Progenitor cell of endocrine pancreas (in vitro differentiated cells): ENCODE results near the gene RELA. TPM values are rescaled to one million over a fixed set of nuclear protein-coding genes. Genes with fewer than 3 reads are reported as not detected.
"Not testable (repeated sequence)": the region's sequence is repeated elsewhere in the genome, so short reads cannot be mapped to it uniquely, and the experiment has no call there.

Experiments
- DNase-seq: peaks from one replicate; pipeline ENCODE4 v3.0.0; 2021; ENCODE audit warnings: low spot score; ENCODE audit not compliant: unreplicated experiment
- H3K27ac Mint-ChIP-seq: 2 replicates; pipeline ENCODE4 v1.8.0; 2021; ENCODE audit warnings: mild to moderate bottlenecking, moderate library complexity, mixed read lengths
- H3K27me3 Mint-ChIP-seq: 2 replicates; pipeline ENCODE4 v1.8.0; 2021; ENCODE audit warnings: mixed read lengths
- H3K36me3 Mint-ChIP-seq: 2 replicates; pipeline ENCODE4 v1.8.0; 2022; ENCODE audit warnings: mixed read lengths; ENCODE audit not compliant: insufficient read depth
- H3K4me1 Mint-ChIP-seq: 2 replicates; pipeline ENCODE4 v1.8.0; 2021; ENCODE audit warnings: low read depth, mixed read lengths
- H3K4me3 Mint-ChIP-seq: 2 replicates; pipeline ENCODE4 v1.8.0; 2021; ENCODE audit warnings: low read depth, mild to moderate bottlenecking, moderate library complexity, mixed read lengths
- H3K9me3 Mint-ChIP-seq: 2 replicates; pipeline ENCODE4 v1.8.0; 2021; ENCODE audit warnings: low read depth, mixed read lengths
- total RNA-seq: library from RNA; stranded (reverse); gene quantifications from 2 replicates; pipeline ENCODE4 v1.2.1, GENCODE V29; 2021
- TF ChIP-seq, protein P1 (sequence below): fragments of 200-600 bp; sonication (generic); IDR thresholded peaks from one replicate; pipeline ENCODE4 v1.5.0; 2021; ENCODE audit warnings: antibody characterized with exemption, mild to moderate bottlenecking; ENCODE audit not compliant: unreplicated experiment

Gene RELA
- total RNA-seq, 1 donor from 2014 or later = 54.5 TPM

- Mint-ChIP-seq H3K9me3 (no peaks in the 10 kb centered on the region), H3K27ac (no peak overlapping the region), H3K4me3 (no peak overlapping the region), H3K36me3 (no peaks in the 10 kb centered on the region), H3K4me1 (peaks cover 2% of the 10 kb centered on the region), H3K27me3 (peaks cover 4% of the 10 kb centered on the region)
- TF ChIP-seq, protein P1, sequence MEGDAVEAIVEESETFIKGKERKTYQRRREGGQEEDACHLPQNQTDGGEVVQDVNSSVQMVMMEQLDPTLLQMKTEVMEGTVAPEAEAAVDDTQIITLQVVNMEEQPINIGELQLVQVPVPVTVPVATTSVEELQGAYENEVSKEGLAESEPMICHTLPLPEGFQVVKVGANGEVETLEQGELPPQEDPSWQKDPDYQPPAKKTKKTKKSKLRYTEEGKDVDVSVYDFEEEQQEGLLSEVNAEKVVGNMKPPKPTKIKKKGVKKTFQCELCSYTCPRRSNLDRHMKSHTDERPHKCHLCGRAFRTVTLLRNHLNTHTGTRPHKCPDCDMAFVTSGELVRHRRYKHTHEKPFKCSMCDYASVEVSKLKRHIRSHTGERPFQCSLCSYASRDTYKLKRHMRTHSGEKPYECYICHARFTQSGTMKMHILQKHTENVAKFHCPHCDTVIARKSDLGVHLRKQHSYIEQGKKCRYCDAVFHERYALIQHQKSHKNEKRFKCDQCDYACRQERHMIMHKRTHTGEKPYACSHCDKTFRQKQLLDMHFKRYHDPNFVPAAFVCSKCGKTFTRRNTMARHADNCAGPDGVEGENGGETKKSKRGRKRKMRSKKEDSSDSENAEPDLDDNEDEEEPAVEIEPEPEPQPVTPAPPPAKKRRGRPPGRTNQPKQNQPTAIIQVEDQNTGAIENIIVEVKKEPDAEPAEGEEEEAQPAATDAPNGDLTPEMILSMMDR = no peak
- no peak for DNase-seq
Observed at GRCh38 chr11:65685981-65686380, 23.3 kb upstream of the RELA start.

DNA sequence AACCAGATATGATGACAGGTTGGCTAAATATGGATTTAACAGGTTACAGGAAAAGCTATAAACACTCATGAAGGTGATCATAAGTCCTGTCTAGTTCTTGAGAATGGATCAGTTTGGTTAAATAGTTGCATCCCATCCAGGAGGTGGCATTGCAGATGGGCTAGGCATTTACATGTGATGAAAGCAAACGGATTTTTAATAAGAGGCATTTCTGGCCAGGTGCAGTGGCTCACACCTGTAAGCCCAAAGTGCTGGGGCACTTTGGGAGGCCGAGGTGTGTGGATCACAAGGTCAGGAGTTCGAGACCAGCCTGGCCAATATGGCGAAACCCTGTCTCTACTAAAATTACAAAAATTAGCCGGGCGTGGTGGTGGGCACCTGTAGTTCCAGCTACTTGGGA is 20.8 kb upstream of the RELA start:
- DNase-seq, H3K4me1 Mint-ChIP-seq, H3K36me3 Mint-ChIP-seq, H3K4me3 Mint-ChIP-seq, H3K27ac Mint-ChIP-seq, H3K27me3 Mint-ChIP-seq, H3K9me3 Mint-ChIP-seq: not testable (repeated sequence)

- no peaks in the 10 kb centered on the region for H3K36me3 Mint-ChIP-seq
- no peak overlapping the region for H3K27ac Mint-ChIP-seq
- no peak for DNase-seq
- H3K27me3 Mint-ChIP-seq = peaks cover 4% of the 10 kb centered on the region
- TF ChIP-seq, protein P1 = no peak
- H3K4me3 Mint-ChIP-seq = no peak overlapping the region
- H3K4me1 Mint-ChIP-seq = no peaks in the 10 kb centered on the region
- H3K9me3 Mint-ChIP-seq = no peaks in the 10 kb centered on the region
Observed at GRCh38 chr11:65680192-65680743, 17.6 kb upstream of the RELA start.

DNA sequence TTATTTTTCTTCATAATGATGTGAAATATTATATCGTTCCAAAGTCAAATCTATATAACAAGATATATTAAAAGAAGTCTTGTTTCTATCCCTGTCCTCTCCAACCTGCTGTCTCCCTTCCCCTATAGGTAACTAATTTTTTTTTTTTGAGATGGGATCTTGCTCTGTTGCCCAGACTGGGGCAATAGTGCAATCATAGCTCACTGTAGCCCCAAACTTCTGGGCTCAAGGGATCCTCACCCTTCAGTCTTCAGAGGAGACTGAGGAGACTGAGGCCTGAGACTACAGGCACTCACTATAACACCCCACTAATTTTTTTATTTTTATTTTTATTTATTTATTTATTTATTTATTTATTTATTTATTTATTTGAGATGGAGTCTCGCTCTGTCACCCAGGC is 10.3 kb upstream of the RELA start:
- Mint-ChIP-seq H3K36me3 (no peaks in the 10 kb centered on the region), H3K9me3 (no peaks in the 10 kb centered on the region)

GRCh38 chr11:65672180-65672860 is 9.6 kb upstream of the RELA start:
- no peaks in the 10 kb centered on the region for H3K4me1 Mint-ChIP-seq
- no peaks in the 10 kb centered on the region for H3K36me3 Mint-ChIP-seq
- H3K27ac Mint-ChIP-seq = no peak overlapping the region
- H3K27me3 Mint-ChIP-seq = no peaks in the 10 kb centered on the region
- H3K9me3 Mint-ChIP-seq = no peaks in the 10 kb centered on the region
- no peak for DNase-seq
- TF ChIP-seq, protein P1 = no peak
- H3K4me3 Mint-ChIP-seq = no peak overlapping the region

More for the DNA sequence above, 10.3 kb upstream of the RELA start:
- H3K4me1 Mint-ChIP-seq = no peaks in the 10 kb centered on the region
- H3K27me3 Mint-ChIP-seq = no peaks in the 10 kb centered on the region
- DNase-seq = no peak
- TF ChIP-seq, protein P1 = no peak
- H3K27ac Mint-ChIP-seq = no peak overlapping the region
- H3K4me3 Mint-ChIP-seq = no peak overlapping the region
